HG03575 (cell line): Measurements from ENCODE around the gene TTC31.

Experiments used
- ATAC-seq: cut with Tn5 transposase; IDR thresholded peaks from one replicate; pipeline ENCODE4 v1.9.1; 2021; ENCODE audit not compliant: unreplicated experiment, insufficient number of reproducible peaks, low FRiP score; ENCODE audit errors: extremely low read depth

Gene TTC31

DNA sequence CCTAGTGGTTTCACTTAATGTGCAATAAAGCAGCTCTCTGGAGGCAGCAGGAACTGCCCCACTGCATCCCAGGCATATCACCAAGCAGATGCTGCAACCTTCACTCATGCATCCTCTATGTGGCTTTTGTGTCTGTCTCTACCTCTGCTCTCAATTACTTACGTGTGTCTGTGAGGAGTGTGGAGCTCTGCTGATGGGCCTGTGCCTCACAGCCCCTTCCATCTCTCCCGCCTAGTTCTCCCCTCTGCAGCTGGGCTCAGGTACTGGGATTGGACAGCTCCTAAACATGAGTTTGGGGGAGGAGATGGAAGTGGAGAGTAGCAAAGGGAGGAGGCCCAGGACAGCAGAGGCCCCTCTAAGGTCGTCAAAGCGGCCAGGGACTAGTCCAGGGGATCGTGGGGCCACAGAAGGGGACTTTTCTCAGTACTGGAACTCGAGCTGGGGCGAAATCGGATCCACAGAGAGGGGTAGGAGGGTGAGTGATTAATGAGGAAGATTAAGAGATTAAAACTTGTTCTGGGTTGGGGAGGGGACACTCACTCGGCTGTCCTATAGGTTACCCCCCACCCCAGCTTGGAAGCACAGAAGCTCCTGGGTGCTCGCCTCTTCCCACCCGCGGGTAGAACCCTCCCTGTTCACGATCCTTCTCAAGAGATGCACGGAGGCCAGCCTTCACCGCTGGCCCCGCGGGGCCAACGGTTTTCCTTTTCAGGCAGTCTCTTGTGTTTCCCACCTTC is 18.6 kb downstream of the TTC31 start:
- no peak for ATAC-seq

DNA sequence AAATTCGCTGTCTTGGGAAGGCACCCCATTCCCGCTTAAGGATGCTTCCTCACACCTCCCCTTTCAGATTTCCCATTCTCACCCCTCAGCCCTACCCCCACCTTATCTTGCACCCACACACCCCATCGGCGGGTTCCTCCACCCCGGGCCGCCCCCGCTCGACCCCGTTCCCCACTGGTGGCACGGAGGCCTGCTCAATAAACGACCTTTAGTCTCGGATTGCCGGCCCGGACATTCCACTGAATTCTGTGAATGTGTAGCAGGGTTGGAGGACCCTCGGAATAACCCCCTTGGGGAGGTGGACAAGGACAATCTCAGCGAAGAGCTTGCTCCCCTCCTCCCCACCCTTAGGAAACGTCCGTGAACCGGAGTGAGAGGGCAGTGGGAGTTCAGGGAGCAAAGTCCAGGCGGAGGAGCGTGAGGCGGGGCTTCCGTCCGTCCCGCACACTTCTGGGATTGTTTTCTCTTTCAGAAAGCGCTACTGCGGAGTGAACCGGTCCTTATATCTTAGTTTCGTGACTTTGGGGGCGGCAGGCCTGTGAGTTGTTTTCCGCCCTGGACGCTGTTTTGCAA is 19.4 kb downstream of the TTC31 start:
- no peak for ATAC-seq

DNA sequence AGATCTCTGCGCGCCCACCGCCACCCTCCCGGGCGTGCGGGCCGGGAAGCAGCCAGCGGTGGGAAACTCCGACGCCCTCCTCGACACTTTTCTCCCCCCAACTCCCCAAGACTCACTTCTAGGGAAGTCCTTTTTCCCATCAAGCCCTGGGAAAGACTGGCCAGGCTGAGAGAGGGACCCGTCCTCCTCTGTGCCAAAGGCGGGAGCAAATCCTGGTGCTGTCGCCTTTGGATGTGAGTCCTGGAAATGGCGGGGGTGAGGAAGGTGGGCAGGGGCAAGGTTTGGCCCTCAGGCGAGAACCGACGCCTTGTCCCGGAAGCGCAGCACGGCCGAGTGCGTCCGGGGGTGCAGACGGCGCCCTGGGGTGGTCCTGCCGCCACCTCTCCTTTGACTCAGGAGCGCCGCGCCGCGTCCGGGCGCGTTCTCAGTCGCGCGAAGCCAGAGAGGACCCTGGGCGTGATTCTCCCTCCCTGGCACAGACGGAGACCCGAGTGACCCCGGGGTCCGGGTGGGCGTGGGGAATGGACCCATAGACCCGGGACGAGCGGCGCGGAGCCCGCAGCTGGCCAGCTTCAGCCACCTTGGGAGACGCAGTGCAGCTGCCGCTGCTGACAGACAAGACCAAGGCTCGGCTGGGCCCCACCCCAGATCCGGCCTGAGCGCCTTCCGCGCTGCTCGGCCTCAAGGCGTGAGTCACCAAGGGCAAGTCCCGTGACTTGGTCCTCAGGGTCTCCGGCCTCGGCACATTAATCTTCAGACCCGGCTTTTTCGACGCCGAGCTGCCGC is 20.0 kb downstream of the TTC31 start:
- no peak for ATAC-seq

DNA sequence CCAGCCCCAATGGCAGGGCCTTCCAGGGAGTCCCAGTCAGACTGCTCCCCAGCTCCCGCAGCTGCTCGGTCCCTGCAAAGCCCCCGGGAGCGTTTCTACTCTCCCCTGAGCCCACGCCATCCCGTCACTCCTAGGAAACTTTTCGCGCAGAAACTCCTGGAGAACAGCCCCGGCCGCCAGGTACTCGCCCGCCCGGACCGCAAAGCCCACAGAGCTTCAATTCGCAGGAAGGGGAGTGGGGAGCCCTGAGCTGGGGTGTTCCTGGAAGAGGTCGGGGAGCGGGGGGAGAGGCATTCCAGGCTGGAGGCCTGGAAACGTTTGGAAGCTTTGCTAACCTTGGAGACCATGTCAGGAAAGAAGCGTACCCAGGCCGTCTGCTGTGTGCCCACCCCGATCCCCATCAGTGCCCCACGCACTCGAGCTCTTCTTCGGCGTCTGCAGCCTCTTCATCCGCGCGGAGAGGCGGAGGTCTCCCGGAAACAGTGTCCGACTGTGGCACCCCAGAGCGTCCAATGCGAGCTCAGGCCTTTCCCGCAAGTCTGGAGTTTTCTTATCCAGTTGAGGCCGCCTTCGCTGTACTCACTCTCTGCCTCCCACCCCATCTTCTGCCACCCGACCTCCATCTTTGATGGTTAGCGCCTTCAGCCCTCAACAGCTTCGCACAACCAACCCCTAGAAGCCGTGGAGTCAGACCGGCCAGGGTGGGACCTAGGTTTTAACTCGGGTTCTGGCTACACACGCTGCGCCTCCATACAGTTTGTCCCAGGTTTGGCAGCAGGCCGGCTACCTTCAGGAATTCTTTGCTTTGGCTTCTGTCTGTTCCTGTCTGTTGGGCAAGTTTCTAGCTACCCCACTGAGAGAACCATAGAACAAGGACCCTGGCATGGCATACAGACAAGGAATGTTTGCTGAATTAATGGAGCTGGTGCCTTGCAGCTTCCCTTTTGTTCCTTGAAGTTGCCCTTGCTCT is 20.9 kb downstream of the TTC31 start:
- ATAC-seq, result no peak

DNA sequence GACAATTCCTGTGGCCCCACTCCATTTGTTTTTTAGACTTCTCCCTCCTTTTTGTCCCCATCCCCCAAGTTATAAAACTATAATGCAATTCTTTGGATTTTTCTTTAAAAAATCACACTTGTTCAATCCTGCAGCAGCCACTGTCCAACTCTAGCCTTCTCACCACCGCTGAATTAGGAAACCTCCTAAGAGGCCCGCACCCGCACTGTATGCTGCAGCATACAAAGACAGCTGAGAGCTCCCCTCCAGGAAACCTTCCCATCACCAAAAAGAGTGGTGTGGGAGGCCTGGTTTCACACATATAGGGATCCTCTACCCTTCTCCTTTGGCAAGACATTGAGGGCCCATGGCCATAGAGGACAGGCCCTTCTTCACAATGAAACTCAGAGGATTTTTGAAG is 21.7 kb downstream of the TTC31 start:
- ATAC-seq, result no peak

DNA sequence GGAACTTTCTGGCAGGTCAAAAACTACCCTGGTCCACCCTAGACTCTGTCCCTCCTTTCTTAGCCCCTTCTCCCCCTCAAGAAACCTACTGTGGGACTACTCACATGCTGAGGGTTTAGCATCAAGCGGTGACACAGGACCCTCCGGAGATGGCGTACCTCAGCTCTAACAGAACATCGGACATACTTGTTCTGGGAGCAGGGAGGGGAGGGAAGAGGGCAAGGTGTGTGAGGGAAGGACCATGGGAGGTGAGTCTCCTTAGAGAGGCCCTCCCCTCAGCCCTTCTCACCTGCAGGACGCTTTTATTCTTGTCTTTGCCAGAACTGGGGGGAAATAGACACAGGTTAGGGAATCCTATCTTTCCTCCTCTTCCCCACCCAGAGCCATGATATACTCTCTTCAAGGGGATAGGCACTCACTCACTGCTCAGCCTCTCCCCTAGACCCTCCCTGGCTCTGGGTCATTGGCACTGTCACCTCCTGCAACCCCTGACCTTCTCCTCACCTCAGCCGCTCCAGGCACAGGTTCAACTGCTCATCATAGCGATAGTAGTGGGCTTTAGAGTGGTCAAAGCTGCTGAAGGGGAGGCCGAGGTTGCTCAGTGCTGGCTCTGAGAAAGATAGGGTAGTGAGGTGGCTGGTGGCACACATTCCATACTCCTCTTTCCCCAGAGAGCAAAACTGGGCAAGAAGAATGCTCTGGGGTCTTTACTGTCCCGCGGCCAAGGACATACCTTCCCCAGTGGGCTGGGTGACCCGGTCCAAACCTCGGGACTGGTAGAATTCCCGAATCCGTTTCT is 22.8 kb downstream of the TTC31 start:
- ATAC-seq, result no peak

DNA sequence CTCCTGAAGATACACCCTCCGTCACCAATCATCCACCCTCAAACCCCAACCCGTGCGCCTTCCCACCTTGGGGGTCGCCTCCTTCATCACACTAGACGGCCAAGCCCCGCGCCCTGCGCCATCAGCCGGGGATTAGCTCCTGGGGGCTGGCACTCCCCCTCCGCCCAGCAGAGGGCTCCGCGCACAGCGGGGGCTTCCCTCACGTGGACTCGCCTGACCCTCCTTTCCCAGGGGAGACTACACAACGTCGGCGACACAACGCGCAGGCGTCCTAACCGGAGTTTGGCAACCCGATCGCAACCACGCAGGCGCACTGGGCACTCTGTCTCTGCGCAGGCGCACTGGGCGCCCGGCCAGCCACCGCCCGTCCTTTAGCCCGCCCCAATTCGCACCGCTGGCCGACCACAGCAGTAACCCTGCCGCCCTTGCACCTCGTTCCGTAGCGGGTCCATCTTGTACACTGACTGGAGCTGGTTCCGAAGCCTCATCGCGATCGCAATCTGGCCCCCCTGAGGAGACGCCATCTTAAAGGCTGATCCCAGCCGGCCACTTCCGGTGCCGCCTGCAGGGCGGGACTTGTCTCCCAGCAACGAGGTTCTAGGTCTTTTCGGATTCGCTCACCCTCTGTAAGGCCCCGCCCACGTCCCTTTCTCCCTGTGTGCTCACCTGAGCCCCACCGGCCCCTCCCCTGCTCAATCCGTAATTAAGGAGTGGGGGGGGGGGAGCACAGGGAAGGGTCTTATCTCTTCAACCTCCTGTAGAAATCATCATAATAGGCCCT is 24.5 kb downstream of the TTC31 start, which contains the start of gene PCGF1:
PCGF1 (minus strand) TSS at position 551 of the 781 bp plus-strand sequence; CDS start at position 524, 27 bp downstream.
- ATAC-seq, result peak; percentile 80

DNA sequence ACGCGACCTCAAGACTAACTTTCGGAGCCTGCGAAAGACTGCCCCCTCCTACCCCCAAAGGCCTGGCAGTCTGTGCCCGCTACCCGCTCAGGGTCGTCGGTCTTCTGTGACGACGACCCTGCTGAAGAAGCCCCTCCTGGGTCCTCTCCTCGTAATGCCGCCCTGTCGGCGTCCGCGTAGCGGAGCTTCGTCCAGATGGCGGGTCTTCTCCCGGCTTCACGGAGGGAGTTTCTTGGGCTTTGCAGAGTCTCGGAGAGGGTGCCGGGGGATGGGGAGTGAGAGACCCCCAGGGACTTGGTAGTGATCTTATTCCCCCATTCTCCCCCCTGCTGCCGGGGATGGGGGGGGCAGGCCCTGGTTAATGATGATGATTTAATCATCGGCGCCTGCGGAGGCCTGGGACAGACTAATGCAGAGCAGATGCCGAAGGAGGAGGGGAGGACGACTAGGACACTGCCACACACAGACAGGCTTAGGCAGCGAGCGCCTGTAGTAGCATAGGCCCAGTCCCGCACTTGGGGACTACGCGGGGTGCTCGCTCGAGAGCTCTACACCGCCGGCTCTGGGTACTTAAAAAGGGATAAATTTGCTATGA is 25.1 kb downstream of the TTC31 start:
- ATAC-seq, result no peak

DNA sequence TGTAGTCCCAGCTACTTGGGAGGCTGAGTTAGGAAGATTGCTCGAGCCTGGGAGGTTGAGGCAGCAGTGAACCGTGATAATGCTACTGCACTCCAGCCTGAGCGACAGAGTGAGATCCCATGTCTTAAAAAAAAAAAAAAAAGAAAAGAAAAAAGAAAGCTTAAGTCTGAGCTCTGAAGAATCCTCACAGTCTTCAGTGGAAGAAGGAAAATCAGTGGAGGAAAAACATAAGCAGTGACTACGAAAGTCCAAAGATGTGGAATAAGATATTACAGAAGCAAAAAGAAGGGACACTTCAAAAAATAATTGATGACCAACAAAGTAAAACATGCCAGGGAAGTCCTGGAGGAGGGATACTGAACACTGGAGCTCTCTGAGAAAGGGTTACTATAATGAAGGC is 27.4 kb downstream of the TTC31 start:
- ATAC-seq, result no peak

DNA sequence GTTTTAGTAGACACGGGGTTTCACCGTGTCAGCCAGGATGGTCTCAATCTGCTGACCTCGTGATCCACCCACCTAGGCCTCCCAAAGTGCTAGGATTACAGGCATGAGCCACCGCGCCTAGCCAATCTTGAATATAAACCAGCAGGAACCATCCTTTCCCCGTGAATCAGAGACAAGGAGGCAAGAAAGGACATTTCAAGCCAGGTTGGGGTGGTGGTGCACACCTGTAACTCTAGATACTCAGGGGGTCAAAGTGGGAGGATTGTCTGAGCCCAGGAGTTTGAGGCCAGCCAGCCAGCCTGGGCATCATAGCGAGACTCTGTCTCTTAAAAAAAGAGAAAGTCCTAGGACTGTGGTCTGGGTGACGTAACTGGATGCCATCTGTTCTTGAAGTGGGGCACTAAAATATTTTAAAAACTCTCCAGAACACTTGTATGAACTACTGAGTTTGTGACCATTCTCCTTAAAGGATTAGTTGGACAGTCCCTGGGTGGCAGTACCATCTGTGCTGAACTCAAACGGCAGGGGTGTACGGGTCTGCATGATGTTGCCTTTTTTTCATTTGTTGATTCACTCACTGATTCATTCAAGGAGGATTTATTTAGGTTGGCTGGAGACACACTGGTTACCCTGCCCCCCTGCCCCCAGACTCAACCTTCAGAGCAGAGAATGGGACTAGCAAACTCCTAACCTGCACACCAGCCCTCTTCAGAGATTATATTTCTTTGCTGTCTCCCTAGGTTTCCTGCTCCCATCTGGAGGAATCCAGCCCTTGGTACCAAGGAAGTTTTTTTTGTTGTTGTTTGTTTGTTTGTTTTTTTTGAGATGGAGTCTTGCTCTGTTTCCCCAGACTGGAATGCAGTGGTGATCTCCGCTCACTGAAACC is 28.5 kb downstream of the TTC31 start:
- ATAC-seq, result no peak

DNA sequence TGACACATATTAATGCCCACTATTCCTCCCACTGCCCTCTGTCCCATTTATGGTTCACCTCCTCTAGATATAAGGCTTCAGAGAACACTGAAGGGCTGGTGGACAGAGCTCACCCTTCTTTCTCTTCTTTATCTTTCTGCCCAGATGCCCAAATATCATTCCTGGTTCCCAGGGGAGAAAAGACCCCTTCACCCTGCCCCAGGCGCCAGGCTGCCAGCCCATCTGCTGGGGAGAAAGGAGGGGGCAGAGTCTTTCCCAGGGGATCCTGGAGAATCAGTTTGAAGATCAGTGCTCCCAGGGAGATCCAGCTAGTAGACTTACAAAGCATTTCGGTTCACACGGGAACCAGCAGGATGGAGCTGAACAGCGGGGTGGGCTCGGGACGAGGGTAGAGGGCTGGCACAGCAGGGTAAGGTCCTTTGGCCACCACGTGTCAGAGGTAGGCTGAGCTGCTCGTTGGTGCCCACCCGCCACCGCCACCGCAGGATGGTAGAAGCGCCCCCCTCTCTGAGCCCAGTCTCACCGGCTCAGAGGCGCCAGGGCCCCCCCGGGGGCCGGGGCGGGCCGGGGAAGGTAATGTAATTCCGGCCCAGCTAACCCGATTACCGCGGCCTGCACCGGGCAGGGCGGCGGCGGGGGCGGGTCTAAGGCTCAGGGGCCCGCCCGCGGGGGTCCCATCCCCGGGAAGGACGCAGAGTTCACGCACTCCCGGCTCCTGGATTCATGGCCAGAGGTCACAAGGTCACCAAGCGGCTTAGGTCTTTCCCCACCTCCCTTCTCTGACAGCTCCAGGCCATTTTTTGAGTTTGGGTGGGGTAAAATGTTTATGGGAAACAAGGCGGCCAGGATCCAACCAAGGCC is 30.1 kb downstream of the TTC31 start:
- no peak for ATAC-seq

DNA sequence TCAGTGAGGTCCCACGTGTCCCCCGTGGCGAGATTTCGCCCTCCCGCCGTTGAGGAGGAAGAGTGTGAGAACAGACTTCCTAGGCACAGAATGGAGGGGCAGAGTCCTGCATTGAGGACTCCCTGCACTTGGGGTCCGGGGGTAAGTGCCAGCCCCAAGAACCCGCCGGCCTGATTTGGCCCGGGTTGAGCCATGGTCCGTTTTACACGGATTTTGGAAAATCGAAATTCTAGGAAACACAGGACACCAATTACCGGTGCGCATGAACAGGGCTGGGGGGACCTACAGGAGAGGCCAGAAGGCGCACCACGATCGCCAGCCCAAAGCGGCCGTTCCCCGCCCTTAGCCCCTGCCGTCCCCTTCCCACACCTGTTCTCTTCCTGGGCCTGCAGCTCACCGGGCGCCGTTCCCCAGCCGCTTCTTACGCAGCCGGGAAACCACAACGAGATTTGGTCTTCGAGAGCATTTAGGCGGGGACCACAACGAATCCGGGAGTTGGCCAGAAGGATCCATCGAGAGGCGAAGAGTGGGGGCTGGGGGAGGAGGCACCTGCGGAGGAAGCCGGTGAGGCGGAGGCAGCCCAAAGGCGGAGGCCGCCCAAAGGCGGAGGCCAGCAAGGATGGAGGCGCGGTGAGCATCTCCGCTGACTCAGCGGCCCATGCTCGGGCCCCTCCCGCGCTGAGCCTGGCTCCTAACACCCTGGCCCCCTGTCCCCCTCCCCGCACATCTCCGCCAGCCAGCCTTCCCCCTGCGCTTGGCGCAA is 30.9 kb downstream of the TTC31 start:
- ATAC-seq, result no peak

DNA sequence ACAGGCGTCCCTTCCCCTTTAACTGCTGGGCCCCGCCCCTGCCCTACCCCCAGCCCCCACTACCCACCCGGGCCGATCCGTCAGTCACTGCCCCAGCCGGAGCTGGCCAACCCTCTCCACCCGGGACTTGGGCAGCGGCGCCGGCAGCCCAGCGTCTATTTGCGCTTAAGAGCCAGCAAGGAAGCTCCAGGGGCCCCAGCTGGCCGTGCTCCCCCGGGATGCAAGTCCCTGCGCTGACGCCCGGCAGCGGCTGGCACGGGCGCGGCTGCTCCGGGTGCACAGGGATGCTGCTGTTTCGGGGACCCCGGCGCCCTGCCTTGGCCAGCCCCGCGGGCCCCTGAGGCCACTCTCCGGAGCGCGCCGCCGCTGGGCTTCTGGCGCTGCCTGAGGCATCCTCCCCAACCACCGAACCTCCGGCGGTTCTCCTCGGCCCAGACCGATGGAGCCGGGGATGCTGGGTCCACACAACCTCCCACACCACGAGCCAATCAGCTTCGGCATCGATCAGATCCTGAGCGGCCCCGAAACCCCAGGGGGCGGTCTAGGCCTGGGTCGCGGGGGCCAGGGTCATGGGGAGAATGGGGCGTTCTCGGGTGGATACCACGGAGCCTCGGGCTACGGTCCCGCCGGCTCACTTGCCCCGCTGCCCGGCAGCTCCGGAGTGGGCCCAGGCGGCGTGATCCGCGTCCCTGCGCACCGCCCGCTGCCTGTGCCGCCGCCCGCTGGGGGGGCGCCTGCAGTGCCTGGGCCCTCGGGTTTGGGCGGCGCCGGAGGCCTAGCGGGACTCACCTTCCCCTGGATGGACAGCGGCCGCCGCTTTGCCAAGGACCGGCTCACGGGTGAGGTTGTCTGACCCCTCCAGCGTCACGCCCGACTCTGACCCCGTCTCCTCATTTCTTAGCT is 31.7 kb downstream of the TTC31 start, which contains the start of gene TLX2:
TLX2 (plus strand) TSS at position 83 of the 903 bp plus-strand sequence; CDS start at position 440, 357 bp downstream.
- no peak for ATAC-seq
